IPS-NIHi7 (cell line): ENCODE measurements around the gene LIMA1.
"Not testable (repeated sequence)": the region's sequence is repeated elsewhere in the genome, so short reads cannot be mapped to it uniquely, and the experiment has no call there.

Source experiments
- DNase-seq: peaks from one replicate; pipeline ENCODE4 v3.0.0; 2012; ENCODE audit warnings: mixed read lengths; ENCODE audit errors: extremely low spot score

LIMA1 gene

DNA sequence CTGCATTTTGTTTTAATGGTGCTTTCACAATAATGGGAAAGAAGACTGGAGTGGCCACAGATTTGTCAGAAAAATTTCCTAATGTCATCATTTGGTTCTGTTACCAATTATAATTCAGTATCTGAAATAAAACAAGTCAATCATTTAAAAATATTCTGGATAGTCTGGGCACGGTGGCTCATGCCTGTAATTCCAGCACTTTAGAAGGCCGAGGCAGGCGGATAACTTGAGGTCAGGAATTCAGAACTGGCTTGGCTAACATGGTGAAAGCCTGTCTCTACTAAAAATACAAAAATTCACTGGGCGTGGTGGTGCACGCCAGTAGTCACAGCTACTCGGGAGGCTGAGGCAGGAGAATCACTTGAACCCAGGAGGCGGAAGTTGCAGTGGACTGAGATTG lies 4.0 kb upstream of the LIMA1 start:
- no peak for DNase-seq

GRCh38 chr12:50285253-50285652 lies 1.9 kb upstream of the LIMA1 start:
- DNase-seq, result no peak

GRCh38 chr12:50282721-50283228 lies 545 bp downstream of the LIMA1 start:
- DNase-seq, result peak; percentile 60

GRCh38 chr12:50279501-50279900 lies 3.8 kb downstream of the LIMA1 start:
- DNase-seq, result no peak

- no peak for DNase-seq
Measured at GRCh38 chr12:50276912-50277671, 6.2 kb downstream of the LIMA1 start.

DNA sequence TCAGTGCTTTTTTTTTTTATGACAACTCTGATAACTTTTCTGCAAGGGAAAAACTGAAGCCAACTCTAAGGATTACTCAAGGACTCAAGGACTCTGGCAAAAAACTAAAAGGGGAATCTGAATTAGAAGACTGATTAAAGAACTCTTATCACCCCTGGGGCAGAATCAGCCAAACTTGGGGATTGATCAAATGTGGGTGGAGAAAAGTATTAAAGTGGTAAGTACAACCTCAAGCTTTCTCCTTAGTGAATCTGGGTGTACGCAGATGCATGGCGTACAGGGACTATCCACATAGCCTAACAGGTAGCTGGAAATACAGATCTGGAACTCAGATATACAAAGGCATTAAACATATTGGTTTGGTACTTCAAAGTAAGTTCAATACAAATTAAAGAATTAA lies 7.3 kb downstream of the LIMA1 start:
- no peak for DNase-seq

DNA sequence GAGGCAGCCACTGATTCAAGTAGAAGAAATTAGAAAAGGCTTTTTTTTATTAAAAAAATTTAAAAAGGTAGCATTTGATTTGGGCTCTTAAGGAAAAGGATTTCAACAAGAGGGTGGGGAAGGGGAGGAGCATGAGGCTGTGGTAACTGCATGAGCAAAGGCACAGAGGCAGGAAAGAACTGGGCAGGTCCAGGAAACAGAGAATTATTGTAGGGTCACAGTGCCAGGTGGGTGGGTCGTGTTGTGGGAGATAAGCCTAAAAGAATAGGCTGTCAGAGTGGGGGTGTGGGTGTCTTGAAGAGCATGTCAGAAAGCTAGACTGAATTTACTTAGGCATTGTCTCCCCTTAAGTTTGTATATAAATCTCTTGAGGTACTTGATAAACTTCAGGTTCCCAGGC lies 7.8 kb downstream of the LIMA1 start:
- DNase-seq, result no peak

- not testable (repeated sequence) for DNase-seq
Measured at GRCh38 chr12:50275127-50275526, 8.2 kb downstream of the LIMA1 start.

- no peak for DNase-seq
Measured at GRCh38 chr12:50271724-50272247, 11.5 kb downstream of the LIMA1 start.

- DNase-seq, result no peak
Measured at GRCh38 chr12:50268482-50268881, 14.8 kb downstream of the LIMA1 start.

DNA sequence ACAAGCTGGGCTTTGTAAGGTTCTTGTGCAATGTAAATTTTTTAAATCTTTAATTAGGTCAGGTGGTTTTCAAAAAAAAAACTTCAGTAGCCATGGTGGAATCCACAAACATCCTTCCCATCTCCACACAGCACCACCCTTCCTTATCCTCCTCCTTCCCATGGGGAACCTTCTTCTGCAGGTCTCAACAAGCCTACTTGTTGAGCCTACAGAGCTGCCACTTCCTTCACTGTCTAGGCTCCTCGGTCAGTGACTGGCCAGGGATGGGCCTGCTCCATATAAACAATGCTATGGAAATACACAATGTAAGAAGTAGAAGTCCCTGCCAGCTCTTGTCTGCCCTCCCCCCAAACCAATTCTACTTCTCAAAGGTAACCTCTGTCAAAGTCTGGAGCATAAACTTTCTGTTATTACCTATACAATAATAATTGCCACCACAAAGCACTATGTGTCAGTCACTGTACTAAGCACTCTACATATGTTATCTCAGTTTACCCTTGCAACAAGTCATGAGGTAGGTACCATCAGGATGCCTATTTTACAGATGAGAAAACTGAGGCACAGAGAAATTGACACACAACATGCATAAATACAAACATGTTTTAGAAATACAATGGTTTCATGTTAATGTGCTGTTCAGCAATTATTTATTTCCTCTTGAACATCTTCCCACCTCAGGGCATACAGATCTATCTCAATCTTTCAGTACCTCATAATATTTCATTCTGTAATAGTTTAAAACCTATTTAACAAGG lies 17.4 kb downstream of the LIMA1 start:
- DNase-seq, result no peak

GRCh38 chr12:50263832-50264231 lies 19.5 kb downstream of the LIMA1 start:
- DNase-seq, result no peak

DNA sequence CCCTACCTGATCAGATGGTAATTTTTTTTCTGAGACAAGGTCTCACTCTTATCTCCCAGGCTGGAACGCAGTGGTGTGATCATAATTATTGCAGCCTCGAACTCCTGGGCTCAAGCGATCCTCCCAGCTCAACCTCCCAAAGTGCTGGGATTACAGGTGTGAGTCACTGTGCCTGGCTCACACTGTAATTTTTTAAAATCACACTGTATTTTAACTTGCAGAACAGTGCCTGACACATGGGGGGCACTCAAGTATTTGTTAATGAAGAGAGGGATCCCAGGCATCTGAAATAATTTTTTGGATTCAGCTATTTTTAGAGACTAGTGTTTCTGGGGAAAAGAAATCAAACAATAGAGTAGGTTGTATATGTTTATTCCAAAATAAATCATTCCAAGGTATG lies 21.7 kb downstream of the LIMA1 start:
- no peak for DNase-seq

GRCh38 chr12:50258167-50258551 lies 25.2 kb downstream of the LIMA1 start:
- DNase-seq, result no peak

GRCh38 chr12:50257236-50258166 lies 25.8 kb downstream of the LIMA1 start:
- no peak for DNase-seq

DNA sequence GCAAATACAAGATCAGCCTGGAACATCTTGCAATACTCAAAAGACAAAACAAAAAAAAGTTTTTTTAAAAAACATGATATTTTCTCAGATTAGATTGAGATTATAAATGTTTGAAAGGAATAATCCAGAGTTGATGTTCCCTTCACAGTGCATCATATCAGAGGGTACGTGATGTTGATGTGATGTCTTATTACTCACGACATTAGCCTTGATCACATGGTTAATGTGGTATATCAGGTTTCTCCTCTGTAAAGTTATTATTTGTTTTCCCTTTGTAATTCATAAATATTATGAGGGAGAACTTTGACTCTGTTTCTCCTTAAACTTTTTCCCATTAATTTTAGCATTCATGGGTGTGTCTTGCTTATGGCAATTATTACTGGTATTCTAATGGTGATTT lies 26.6 kb downstream of the LIMA1 start:
- no peak for DNase-seq

DNA sequence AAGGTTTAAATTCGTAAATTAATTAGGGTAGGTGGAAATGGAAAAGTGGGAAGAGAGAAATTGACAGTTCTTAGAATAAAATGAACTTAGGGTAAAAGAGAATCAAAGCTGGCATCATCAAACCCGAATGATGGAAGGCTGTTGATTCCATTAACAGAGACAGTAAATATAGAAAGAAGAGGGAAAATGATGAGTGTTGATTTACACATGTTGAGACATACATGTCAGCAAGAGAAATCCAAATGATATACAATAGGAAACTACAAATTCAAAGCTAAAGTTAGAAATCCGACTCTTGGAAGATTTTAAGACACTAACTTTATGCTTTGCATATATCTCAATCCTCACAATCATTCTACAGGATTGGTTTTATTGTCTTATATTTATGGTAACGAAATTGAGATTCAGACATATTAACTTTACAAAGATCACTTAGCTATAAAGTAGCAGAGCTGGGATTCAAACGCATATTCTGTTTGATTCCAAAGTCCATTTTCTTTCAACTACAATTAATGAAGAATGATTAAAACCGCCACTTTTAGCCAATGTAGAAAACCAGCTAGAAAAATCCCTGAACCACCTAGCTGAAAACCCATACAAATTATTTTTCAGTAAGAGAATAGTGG lies 30.2 kb downstream of the LIMA1 start:
- DNase-seq, result no peak

DNA sequence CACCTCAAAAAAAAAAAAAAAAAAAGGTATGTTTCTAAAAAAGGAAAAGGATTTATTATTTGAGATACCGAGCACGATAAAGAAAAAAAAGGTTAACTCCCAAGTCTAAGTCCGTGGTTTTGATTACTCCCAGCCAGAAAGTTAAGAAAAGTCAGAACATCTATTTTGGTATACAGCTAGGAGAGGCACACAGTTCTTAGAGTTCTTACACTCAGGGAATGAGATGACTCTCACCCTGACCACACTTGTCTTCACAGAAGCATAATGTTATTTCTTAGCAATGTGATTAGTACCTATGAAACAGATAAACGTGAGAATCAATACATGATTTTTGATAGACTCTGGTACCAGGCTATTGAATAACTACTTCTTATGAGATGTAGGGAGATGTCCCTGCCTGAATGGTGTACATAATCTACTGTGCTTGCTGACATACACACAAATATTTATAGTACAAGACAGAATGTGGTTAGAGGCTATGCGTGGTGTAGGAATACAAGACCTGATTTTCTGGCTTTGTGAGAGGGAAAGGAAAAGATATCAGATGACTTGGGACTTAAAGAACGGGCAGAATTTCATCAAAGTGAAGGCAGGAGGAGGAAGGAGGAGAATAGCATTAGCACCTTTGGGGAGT lies 31.6 kb downstream of the LIMA1 start:
- no peak for DNase-seq

DNA sequence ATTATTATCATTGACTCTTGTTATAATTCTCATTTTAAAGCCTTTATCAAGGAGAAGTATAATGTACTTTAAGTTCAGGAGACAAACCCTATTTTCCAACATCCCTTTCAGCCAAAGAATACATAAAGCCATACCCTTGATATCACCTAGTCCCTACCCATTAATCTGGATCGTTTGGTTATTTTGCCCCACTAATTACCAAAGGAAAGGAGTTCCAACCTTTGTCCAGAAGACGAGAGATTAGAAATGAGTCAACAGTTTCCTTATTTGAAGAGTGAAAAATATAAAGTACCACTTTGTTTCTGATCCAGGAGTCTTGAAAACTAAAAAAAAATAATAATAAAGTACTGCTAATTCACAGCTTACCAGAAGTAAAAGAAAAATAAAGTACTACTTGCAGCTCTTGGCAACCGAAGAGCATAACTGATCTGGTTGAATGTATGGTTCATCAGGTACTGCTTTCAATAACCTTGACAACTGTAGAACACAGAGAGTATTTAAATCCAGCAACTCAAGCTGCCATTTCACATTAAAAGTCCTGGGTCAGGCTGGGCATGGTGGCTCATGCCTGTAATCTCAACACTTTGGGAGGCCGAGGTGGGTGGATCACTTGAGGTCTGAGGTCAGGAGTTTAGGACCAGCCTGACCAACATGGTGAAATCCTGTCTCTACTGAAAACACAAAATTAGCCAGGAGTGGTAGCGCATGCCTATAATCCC lies 33.7 kb downstream of the LIMA1 start:
- peak; percentile 23 for DNase-seq

GRCh38 chr12:50248883-50249282 lies 34.4 kb downstream of the LIMA1 start:
- no peak for DNase-seq
